Common myeloid progenitor, CD34-positive (primary cell): ENCODE data around the gene UBE2N.
A peak's percentile ranks its signal among the peaks of the same experiment; 100 is the strongest.

Source experiments
- CTCF ChIA-PET: fragments of 350-600 bp; sonication (Branson Sonifier 250); formaldehyde crosslinking; loops from one replicate; lab custom pipeline; 2021; ENCODE audit warnings: antibody characterized with exemption; lab: Charles Lee
- POLR2A ChIA-PET: fragments of 350-600 bp; sonication (Branson Sonifier 250); formaldehyde crosslinking; loops from one replicate; lab custom pipeline; 2021; ENCODE audit warnings: antibody characterized with exemption; lab: Charles Lee
- DNase-seq, 3 donors: peaks; one replicate each; pipeline versions ENCODE4 v3.0.0 to v3.0.0-alpha.2; 2013
- H3K27ac ChIP-seq, 2 experiments: 1 replicate in 1 of 2; 2 replicates in 1 of 2; pipeline ENCODE4 v1.7.0; 2013; ENCODE audit warnings: inconsistent platforms in 2 of 2, low read length in 2 of 2, mild to moderate bottlenecking in 2 of 2, low read depth in 1 of 2, moderate library complexity in 1 of 2; ENCODE audit not compliant: severe bottlenecking in 2 of 2, insufficient read depth in 1 of 2, poor library complexity in 1 of 2
- H3K27me3 ChIP-seq, 5 experiments: replicated peaks in 2 of 5; 1 replicate in 3 of 5; 2 replicates in 2 of 5; pipeline versions ENCODE4 v1.6.1 to v1.7.0; 2013; ENCODE audit warnings: low read length in 4 of 5, mild to moderate bottlenecking in 2 of 5, moderate library complexity in 2 of 5, inconsistent platforms in 1 of 5; ENCODE audit not compliant: insufficient read depth in 5 of 5, control insufficient read depth in 4 of 5
- H3K36me3 ChIP-seq, 4 experiments: 1 replicate in 2 of 4; 2 replicates in 2 of 4; pipeline versions ENCODE4 v1.6.1 to v1.7.0; 2013; ENCODE audit warnings: low read length in 3 of 4, control low read depth in 1 of 4, mild to moderate bottlenecking in 1 of 4; ENCODE audit not compliant: control insufficient read depth in 4 of 4, insufficient read depth in 4 of 4
- H3K4me1 ChIP-seq, 4 experiments: 1 replicate in 3 of 4; 2 replicates in 1 of 4; pipeline versions ENCODE4 v1.6.1 to v1.7.1; 2013; ENCODE audit warnings: low read length in 3 of 4, mild to moderate bottlenecking in 3 of 4, control low read depth in 1 of 4, inconsistent platforms in 1 of 4, moderate library complexity in 1 of 4; ENCODE audit not compliant: control insufficient read depth in 4 of 4, insufficient read depth in 4 of 4; ENCODE audit errors: control extremely low read depth in 1 of 4
- H3K4me3 ChIP-seq, 7 experiments: 1 replicate in 4 of 7; 2 replicates in 3 of 7; pipeline versions ENCODE4 v1.5.1 to v1.7.0; 2013; ENCODE audit warnings: mild to moderate bottlenecking in 7 of 7, low read length in 6 of 7, moderate library complexity in 6 of 7, inconsistent platforms in 2 of 7, low read depth in 2 of 7, control low read depth in 1 of 7; ENCODE audit not compliant: insufficient read depth in 4 of 7, control insufficient read depth in 1 of 7; ENCODE audit errors: extremely low read depth in 1 of 7
- H3K9me3 ChIP-seq, 5 experiments: 1 replicate in 4 of 5; 2 replicates in 1 of 5; pipeline versions ENCODE4 v1.6.1 to v1.7.1; 2013; ENCODE audit warnings: low read length in 4 of 5, mild to moderate bottlenecking in 2 of 5, inconsistent platforms in 1 of 5, low read depth in 1 of 5, moderate library complexity in 1 of 5; ENCODE audit not compliant: control insufficient read depth in 4 of 5, insufficient read depth in 2 of 5; ENCODE audit errors: control extremely low read depth in 1 of 5
- WGBS: methylation state at CpG from one replicate; pipeline ENCODE4 v1.1.5; 2013; ENCODE audit not compliant: insufficient coverage; 5-methylcytosine and 5-hydroxymethylcytosine counted together

Gene UBE2N

GRCh38 chr12:93407963-93408283 is 33.8 kb downstream of the UBE2N start:
- peaks cover 12 to 38% (median 17%) of the 10 kb centered on the region in 4 experiments for H3K36me3 ChIP-seq
- WGBS = no CpG with 5 or more reads among the region's 2 CpGs

DNA sequence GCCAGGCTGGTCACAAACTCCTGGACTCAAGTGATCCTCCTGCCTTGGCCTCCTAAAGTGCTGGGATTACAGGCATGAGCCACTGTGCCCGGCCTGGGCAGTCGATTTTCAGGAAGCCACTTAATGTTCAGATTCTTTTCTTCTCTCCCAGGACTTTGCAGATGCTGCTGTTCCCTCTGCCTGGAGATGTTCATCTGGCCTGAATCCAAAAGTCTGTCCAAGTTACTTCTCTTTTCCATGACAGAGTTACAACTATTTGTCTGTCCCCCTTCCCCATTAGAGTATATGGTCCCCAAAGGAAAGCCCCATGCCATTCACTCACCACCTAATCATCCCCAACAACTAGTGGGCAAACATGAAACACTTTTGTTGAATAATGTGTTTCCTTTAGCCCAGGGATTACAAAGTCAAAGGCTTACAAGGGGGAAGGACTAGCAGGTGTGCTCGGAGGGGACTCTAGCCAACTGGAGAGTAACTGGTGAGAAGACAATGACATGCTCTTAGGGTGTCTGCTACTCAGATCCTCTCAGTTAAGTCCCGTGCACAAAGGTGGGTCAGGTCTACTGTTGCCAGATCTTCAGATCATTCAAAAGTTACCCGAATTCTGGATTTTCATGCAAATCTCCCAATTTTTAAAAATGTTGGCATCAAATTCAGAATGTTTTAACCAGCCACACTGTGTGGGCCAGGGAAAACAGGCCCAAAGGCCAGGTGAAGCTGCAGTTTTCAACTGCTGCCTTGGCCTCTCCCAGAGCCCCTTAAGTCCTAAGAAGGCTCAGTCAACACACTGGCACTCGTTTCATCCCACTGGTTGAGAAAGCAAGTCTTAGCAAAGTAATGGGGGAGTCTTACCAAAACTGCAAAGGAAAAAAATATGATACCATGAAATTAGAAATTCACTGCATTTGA is 34.4 kb downstream of the UBE2N start:
- ChIA-PET CTCF (interaction anchor here (1.2 to 3.2 kb wide), 5 partner anchors 10 to 381 kb away, joined by 4 to 14 read pairs (median 7); no protein-coding TSS in a partner anchor), POLR2A (no interaction called here)
- H3K9me3 ChIP-seq = no peaks in the 10 kb centered on the region
- no peaks in the 10 kb centered on the region for H3K27me3 ChIP-seq
- peak overlapping the region in 1 of 2 experiments; percentile 31 for H3K27ac ChIP-seq
- WGBS = 100% methylated on average over 4 of the region's 6 CpGs
- no peak overlapping the region for H3K4me3 ChIP-seq
- peaks cover 12 to 43% (median 19%) of the 10 kb centered on the region in 4 experiments for H3K36me3 ChIP-seq
- no peak for DNase-seq
- H3K4me1 ChIP-seq = no peaks in the 10 kb centered on the region

More at GRCh38 chr12:93407963-93408283, 33.8 kb downstream of the UBE2N start:
- Histone ChIP-seq H3K4me3 (no peak overlapping the region), H3K9me3 (no peaks in the 10 kb centered on the region), H3K27ac (no peak overlapping the region), H3K4me1 (peaks cover 0 to 1% (median under 1%) of the 10 kb centered on the region in 4 experiments), H3K27me3 (no peaks in the 10 kb centered on the region)
- CTCF ChIA-PET = interaction anchor here (1.2 to 2.7 kb wide), 3 partner anchors 11 to 382 kb away, joined by 4 to 8 read pairs (median 4); no protein-coding TSS in a partner anchor
- DNase-seq = no peak
- POLR2A ChIA-PET = no interaction called here

GRCh38 chr12:93404961-93405849 is 36.5 kb downstream of the UBE2N start:
- ChIA-PET CTCF (interaction anchor here (1.1 to 3.2 kb wide), 5 partner anchors 8 to 420 kb away, joined by 3 to 14 read pairs (median 4); no protein-coding TSS in a partner anchor), POLR2A (no interaction called here)
- H3K27ac ChIP-seq = no peak overlapping the region
- no peaks in the 10 kb centered on the region for H3K27me3 ChIP-seq
- no peaks in the 10 kb centered on the region for H3K9me3 ChIP-seq
- H3K36me3 ChIP-seq = peaks cover 10 to 34% (median 15%) of the 10 kb centered on the region in 4 experiments
- 100% methylated on average over 2 of the region's 6 CpGs for WGBS
- no peak overlapping the region for H3K4me3 ChIP-seq
- DNase-seq = no peak
- no peaks in the 10 kb centered on the region for H3K4me1 ChIP-seq

GRCh38 chr12:93403988-93404803 is 37.6 kb downstream of the UBE2N start:
- Histone ChIP-seq H3K27ac (no peak overlapping the region), H3K9me3 (no peaks in the 10 kb centered on the region), H3K27me3 (no peaks in the 10 kb centered on the region), H3K36me3 (peaks cover 10 to 28% (median 12%) of the 10 kb centered on the region in 4 experiments), H3K4me1 (no peaks in the 10 kb centered on the region), H3K4me3 (no peak overlapping the region)
- ChIA-PET POLR2A (no interaction called here), CTCF (interaction anchor here (1.4 to 3.2 kb wide), 3 partner anchors 12 to 416 kb away, joined by 4 to 14 read pairs (median 4); no protein-coding TSS in a partner anchor)
- WGBS = 100% methylated on average over 1 of the region's 7 CpGs
- DNase-seq = no peak

DNA sequence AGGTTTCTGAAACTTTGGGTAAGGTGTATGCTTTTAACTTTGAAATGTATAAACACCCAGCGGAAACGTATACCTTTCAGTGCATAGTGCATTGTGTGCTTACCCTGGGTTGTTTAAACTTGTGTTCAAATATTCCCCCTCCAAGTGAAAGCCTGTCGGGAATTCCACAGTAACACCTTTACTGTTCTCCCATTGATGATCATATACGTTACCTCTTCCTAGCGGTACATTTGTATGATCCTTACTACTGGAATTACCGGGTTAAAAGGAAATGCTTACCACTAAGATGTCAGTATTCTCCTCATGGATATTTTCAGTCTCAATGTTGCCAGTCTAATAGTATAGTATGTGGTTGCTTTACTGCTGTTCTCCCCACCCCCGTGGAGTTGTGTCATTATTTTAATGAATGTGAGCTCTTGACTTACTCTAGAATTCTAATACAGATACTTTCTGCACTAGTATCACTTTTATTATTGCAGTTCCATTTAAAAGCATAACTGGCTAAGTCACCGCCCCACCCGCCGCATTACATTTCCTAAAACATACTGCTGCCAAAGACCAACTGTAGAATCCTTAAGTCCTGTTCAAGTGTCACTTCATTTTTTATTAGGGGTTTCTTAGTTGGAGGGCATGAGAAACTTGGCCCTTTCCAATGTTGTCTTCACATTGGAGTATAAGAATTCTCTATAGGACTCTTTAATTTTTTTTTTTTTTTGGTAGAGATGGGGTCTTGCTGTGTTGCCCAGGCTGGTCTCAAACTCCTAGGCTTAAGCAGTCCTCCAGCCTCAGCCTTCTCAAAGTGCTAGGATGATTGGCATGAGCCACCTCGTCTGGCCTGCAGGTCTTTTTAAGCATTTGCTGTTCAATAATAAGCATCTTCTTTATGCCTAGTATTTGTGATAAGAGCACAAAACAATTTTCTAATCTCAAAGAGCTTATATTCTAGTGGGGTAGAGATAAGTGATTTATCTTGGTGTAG is 39.1 kb downstream of the UBE2N start:
- ChIA-PET CTCF (no interaction called here), POLR2A (interaction anchor here (1.5 kb wide), 1 partner anchor 127 kb away, joined by 3 read pairs; no protein-coding TSS in a partner anchor)
- Histone ChIP-seq H3K27me3 (no peaks in the 10 kb centered on the region), H3K36me3 (peaks cover 5 to 30% (median 17%) of the 10 kb centered on the region in 4 experiments), H3K27ac (no peak overlapping the region), H3K4me3 (no peak overlapping the region), H3K4me1 (no peaks in the 10 kb centered on the region), H3K9me3 (no peaks in the 10 kb centered on the region)
- no peak for DNase-seq
- 96% methylated on average over 5 of the region's 11 CpGs for WGBS
